Activated CD4-positive, alpha-beta T cell treated with anti-CD3 and anti-CD28 coated beads, Interleukin-2, amount 50 U/mL, for 48 hours (primary cell): Measurements from ENCODE around the gene TARBP2.

Experiments used
- DNase-seq, 2 experiments: peaks; one replicate each; pipeline ENCODE4 v3.0.0-alpha.2; 2020

TARBP2 gene, protein sequence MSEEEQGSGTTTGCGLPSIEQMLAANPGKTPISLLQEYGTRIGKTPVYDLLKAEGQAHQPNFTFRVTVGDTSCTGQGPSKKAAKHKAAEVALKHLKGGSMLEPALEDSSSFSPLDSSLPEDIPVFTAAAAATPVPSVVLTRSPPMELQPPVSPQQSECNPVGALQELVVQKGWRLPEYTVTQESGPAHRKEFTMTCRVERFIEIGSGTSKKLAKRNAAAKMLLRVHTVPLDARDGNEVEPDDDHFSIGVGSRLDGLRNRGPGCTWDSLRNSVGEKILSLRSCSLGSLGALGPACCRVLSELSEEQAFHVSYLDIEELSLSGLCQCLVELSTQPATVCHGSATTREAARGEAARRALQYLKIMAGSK

DNA sequence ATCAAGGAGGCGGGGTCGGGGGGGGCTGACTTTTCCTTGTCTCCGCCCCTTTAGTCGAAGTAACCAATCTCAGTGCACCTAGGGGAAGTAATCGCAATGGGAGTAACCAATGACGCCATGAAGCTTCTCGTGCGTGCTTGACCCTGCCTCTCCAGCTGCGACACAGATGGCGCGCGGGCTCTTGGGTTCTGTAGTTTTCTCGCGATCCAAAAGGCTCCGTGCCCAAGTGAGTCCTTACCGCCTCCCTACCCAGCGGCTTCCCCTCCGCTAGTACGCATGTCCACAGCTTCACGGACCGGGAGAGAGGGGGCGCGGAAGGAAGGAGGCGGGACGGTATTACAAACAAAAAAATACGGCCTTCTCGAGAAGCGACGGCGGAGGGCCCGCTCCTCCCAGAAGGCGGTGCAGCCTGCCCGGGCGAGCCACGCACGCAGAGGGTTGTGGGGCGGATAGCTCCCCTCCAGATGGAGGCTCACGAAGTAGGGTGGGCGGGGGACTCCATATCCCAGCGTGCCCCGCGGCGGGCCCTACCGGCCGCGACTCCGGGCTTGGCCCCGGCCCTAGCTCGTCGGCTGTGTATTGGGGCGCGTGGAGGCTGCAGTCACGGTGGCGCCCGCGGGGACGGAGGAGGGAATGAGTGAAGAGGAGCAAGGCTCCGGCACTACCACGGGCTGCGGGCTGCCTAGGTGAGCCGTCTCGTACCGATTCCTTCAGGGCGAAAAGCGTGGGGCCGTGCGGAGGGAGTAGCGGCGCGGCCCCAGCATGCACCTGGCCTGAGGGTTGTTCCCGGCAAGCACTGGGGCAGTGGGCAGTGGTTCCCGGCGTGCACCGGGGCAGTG lies at the start of gene TARBP2:
Gene TARBP2, plus strand, starts transcription at position 508 of the 839 bp plus-strand sequence. Its CDS starts 126 bp downstream, at position 634.
- DNase-seq = peak; percentile 94 to 95

DNA sequence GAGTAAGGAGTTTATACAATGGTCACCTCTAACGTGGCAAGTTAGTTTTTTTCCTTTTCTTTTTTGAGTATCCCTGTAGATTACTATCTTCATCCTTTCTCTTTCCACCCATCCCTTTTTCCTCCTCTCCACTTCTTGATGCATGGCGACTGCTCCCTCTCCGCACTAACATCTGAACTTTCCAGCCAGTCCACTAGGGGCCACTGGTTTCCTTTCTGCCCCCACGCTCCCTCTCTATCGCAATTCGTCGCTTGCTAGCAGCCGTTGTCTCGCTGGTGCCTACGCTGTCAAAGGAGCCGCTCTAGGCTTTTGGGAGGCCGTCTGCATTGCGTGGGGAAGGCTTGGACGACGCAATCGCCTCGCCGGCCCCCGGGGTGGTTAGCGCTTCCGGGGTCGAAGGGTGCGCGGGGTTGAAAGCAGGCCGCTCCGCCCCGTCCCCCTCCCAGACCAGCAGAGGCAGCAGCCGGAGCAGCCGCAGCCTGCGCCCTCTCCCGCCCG lies 49.4 kb upstream of the TARBP2 start, which contains the start of gene PCBP2:
Gene PCBP2, plus strand, starts transcription at position 442 of the 498 bp plus-strand sequence. CDS start 2,699 bp downstream, outside the sequence.
- DNase-seq = peak; percentile 96 to 97

DNA sequence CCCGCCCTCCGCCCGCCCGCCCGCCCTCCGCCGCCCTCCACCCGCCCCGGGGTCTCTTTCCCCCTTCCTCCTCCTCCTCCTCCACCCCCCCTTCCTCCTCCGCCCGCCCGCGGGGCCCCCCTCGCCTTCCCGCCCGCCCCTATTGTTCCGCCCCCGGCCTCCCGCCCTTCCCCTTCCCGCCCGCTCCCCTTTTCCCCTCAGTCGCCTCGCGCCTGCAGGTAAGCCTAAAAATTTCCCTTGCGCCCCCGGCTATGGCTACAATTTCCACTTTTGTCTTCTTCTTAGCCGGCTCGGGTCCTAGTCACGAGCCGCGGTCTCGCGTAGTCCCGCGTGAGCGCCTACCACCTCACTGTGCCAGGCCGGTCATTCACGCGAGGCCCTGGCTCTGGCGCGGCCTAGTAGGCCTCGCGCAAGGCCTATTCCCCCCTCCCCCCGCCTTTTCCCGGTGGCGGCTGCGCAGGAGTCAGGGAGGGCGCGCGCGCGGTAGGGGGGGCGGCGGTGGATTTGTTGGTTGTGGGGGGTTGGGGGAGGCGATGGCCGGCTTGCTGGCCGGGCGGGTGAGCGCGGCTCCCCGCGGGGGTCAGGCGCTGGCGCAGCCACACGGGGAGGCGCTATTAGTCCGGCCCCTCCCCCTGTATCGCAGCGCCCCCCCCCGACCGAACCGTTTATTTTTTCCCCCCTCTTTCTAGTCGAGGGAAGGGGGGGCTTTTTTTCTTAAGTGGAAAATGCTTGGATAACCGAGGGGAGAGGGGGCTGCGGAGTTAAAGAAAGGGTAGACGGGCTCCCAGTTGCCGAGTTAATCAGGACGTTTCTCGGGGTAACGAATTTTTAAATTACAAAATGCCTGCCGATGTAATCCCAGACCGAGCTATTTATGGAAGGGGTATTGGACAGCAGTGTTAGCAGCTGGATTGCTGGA lies 48.7 kb upstream of the TARBP2 start:
- peak; percentile 71 to 72 for DNase-seq

DNA sequence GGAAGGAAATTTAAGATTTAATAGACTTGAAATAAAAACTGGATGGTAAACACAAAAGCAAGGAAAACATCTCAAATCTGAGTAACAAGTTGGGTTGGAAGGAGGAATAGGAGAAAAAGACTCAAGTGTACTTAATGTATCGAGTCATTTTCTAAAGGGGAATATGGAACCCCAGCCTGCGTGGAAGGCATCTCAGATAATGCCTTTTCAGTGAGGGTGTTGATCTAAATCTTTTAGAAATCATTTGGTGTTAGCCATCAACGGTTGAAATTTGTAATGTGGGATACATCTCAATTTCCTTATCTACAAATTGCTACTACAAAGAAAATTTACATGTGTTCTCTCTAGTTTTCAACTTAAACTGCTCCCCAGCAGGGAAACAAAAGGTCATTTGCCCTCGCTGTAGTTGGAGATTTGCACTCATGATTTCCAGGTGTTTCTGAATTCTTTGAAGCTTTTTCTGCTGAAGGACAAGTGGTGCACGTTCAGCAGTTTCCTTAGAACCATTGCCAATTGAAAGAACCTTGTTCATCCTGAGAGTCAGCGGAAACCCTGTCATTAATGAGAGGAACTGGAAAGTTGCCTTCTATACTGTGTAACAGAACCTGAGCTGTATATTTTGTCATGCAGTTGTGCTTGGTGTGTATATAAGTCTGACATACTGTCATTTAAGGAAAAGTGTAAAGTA lies 47.0 kb upstream of the TARBP2 start:
- DNase-seq = no peak

DNA sequence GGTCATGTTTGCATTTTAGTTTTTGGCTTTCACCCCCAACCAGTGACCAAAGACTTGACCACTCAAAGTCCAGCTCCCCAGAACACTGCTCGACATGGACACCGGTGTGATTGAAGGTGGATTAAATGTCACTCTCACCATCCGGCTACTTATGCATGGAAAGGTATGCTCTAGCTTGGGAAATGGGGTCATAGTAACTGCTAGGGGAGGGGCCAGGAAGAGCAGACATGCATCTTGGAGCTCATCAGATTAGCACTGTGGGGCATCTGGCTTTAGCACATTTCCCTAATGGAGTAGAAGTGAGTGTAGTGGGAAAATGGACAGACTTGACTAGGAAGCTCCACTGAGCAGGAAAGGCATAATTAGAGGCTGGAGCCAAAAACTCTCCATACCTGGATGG lies 46.4 kb upstream of the TARBP2 start:
- no peak for DNase-seq

DNA sequence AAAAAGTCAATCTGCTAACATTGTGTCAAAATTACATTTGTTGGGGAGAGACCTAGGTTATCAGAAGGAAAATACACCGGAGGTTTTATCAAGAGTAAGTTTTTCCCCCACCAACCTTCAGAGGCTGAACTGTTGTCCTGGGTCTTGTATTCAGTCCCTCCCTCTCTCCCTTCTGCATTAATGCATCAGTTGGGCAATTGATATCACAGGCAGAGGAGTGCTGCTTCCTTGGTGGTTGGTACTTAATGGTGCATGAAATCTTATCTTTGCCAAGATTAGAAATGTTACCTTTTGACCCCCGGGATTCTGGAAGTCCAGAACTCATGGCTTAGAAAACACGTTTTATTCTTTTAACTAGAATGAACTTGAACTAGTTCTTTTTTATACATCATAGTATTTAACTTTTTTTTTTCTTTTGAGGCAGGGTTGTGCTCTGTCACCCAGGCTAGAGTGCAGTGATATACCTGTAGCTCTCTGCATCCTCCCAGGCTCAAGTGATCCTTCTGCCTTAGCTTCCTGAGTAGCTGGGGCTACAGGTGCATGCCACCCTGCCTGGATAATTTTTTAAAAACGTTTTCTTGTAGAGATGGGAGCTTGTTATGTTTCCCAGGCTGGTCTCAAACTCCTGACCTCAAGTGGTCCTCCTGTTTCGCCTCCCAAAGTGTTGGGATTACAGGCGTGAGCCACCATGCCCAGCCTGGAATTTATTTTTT lies 44.3 kb upstream of the TARBP2 start:
- no peak for DNase-seq

DNA sequence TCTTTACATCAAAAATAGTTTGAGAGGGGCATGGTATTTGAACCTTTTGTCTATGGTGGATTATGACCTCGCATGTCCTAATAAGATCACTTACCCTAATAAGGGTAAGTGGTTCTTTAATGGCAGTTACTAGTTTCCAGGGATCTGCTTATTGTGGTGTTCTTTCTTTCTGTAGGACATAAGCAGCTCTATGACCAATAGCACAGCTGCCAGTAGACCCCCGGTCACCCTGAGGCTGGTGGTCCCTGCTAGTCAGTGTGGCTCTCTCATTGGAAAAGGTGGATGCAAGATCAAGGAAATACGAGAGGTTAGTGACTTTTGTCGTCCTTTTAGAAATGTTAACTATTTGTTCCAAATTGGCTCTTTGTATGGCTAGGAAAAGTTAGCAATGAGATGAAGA lies 42.0 kb upstream of the TARBP2 start:
- DNase-seq = no peak

DNA sequence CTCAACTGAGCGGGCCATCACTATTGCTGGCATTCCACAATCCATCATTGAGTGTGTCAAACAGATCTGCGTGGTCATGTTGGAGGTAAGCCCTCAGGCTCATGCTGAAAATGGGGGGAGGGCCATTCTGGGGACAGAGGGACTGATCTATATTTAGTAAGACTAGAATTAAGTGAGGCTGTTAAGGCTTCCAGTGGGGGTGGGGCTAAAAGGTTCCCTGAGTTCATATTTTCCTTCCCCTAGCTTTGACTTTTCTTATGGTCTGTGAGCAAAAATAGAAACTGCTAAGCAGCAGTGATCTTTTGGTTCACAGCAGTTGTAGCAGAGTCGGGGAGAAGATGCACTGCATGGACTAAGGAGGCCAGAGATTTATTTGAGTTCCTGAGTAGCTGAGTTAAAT lies 40.0 kb upstream of the TARBP2 start:
- no peak for DNase-seq

DNA sequence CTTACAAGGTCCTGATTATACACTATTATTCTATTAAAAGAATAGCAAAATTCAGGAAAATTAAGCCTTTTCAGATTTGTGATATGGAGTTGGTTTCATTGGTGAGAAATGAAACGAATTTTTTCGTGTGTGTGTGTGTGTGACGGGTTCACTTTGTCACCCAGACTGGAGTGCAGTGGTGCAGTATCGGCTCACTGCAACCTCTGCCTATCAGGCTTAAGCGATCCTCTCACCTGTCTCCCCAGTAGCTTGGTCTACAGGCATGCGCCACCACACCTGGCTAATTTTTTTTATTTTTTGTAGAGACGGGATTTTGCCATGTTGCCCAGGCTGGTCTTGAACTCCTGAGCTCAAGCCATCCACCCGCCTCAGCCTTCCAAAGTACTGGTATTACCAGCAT lies 39.5 kb upstream of the TARBP2 start:
- DNase-seq = no peak

DNA sequence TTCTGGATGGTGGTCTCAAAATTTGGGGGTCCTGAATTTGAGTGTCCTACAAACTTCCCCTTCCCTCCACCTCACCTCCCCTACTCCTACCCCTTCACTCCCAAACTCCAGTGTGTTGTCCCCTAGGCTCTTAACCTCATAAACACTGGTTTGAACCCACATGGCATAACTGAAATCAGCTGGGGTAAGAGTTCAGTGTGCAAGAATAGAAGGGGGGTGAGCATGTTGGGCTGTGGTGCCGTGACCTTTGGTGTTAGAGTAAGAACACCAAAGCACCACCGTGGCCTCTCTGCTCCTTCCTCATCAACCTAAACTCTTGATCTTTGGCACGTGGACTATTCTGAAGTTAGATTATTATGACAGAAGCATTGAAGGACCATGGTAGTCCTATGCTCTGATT lies 38.1 kb upstream of the TARBP2 start:
- no peak for DNase-seq

DNA sequence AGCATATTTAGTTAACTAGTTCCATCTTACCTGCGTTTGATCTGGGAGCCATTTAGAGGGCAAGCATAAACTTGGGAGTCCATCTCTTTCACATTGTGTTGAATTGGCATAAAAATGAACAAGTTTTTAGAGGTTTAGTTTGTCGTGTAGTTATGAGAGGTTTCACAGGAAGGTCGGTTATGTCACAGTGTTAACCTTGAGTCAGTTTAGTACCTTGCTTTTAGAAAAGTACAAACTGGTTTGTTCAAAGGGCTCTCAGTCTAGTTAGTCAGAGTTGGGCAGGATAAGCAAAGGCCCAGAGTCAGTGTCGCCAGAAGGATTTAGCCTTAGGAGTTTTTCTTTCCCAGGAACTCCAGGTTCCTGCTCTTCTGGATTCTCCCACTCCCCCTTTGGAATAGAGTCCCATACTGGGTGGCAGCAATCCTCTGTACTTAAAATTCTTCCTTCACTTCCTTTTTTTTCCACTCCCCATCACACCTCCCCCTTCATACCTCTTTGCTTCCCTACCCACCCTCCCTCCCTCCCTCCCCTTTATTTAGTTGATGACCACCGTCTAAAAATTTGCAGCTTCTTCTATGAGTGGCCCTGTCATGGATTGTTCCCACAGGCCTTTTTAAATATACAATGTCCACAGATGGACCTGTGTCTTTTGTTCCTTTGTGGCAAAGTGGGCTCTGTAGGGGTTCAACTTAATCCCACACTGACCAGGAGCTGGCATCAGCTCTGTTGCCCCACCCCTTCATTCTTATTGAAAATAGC lies 37.1 kb upstream of the TARBP2 start:
- DNase-seq = no peak

DNA sequence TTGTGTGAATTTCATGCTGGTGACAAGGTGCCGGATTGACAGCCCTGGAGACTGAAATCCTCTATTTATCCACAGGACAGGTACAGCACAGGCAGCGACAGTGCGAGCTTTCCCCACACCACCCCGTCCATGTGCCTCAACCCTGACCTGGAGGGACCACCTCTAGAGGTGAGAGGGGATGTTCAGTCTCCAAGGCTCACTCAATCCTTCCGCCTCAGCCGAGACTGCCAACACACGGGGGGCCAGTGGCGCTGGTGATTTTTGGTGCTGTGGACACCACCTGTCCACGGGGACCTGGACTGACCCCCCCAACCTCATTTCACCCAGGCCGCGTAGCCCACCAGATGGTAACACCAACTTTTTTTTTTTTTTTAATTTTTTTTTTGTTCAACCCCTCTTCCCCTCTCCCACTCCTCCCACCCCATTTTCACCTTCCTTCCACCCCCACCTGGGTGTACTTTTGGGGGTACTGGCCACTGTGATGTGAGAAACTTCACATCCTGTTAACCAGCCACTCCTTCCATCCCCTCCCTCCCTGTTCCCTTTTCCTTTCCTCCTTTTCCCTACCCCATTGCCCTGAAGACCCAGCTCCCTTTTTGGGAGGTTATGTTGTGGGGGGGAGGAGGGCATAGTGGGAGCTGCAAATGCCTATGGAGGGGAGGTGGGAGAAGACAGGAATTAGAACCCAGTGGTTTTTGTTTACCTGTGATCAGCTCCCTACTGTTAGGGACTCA lies 36.2 kb upstream of the TARBP2 start:
- no peak for DNase-seq

DNA sequence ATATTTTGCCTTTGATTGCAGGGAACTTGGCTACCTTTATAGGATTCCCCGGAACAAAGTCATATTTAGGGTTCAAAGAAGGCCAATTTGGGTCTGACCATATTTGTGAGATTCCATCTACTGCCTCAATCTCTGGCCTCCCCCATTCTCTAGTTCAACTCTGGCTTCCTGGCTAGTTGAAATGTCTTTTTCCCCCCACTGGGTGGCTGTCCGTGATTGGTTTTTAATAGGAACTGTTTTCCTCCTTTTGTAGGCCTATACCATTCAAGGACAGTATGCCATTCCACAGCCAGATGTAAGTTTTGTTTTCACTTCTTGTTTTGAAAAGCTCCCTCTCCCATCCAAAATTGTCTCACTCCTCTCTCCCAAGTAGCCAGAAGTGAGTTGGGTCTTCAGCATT lies 35.4 kb upstream of the TARBP2 start:
- no peak for DNase-seq

DNA sequence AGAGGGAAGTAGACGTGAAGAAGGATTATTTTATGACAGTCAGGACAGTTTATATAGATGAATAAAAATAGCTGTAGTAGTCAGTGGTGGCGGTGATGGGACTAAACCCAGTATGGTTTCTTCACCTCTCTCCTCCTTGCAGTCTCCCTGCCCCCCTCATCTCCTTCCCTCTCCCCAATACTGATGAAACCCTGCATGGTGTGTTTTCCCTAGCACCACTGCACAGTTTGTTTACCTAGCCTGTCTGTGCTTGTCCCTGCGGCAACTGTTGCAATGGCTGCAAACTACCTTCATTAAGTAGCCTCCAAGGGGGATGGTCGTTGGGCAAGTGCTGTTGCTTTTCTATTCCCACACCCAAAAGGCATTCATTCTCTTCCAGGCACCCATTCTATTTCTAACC lies 34.4 kb upstream of the TARBP2 start:
- DNase-seq = no peak

DNA sequence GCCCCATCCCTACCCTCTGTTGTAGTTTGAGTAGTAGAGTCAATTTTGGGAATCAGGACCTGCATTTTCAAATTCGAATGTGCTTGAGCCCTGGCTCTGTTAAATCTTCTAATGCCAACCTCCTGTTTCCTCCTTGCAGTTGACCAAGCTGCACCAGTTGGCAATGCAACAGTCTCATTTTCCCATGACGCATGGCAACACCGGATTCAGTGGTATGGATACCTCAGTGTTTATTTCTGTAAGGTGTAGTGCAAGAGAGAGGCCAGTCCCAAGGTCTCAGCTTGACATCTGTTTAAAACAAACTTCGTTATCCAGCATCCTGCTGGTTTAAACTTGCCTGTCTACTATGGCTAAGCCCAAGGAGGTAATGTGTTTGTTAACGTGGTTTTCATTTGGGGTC lies 34.0 kb upstream of the TARBP2 start:
- no peak for DNase-seq

DNA sequence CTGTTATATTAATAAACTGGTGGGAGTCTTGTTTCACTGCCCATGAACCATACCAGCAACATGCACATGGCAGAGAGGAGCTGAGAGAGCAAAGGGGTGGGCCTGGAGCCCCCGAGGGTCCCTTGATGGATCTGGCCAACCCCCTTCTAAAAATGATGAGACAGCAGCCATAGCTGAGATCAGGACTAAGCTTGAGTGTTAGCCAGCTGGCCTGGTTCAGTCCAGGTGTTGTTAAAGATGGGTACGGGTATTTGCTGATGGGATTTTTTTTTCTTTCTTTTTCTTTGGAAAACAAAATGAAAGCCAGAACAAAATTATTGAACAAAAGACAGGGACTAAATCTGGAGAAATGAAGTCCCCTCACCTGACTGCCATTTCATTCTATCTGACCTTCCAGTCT lies 33.2 kb upstream of the TARBP2 start:
- no peak for DNase-seq

DNA sequence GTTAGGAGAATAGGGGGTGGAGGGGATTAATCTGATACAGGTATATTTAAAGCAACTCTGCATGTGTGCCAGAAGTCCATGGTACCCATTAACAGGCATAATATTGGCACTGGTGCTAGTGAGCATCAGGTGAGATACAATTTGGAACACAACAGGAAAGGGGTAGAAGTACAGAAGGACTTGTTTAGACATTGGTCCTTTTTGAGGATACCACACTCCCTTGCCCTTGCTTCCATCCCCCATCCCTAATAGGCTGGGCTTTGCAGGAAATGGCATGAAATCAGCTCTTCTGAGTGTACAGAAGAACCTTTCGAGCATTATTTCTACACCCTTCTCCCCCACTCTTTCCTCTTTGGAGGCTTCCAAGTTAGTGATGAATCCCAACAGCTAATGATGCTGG lies 32.8 kb upstream of the TARBP2 start:
- DNase-seq = no peak

DNA sequence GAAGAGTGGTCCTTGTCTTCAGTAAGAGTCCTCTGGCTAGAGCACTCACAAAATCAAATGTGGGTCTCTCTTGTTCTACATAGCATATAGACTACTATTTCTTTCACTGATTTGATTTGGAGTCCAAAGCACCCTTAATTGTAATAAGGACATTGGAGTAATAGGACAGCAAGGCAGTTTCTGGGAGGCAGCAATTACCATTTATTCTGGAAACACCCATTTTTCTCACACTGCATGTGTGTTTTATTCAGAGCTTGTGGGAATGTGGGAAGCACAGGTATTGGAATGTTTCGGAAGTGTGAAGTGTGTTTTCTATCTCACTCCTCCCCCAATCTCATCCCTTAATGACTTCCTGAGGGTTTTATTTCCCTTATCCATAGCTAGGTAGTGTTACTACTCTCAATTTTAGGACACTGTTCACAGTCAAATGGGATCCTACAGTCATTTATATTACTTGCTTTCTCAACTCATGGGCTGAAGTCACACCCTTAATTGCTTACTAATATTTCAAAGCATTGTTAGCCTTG lies 29.0 kb upstream of the TARBP2 start:
- DNase-seq = no peak

DNA sequence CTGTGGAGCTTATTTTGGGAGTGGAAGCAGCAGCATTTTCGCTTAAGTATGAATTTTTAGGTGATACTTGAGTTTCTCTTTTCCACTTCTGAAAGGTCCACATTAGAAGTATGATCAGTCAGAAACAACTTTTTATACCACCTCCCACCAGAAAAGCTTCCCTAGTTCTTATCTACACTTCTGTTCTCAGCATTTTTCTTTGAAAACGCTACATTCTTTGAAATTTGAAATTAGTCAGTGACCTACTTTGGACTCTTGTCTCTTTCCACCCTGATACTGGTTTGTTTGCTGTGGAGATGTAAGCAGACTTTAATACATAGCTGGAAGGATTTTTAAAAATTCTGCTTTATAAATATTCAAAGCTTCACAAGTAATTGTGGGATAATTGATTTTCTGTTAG lies 27.0 kb upstream of the TARBP2 start:
- DNase-seq = no peak

DNA sequence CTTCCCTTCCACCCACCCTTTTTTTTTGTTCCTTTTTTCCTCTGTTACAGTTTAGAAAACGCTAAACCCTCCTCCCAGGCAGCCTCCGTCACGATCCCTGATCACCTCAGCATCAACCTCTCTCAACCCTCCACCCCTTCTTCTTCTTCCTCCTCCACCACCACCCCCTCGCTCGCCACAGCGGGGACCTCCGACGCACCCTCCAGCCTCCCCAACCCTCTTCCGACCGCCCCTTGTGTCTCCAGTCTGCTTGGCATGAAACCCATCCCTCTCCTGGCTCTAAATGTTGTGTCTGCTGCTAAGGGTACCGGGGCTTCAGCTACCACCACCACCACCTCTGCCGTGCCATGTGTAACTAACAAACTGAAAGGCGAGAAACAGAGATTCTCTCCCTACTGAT lies 26.3 kb upstream of the TARBP2 start:
- DNase-seq = no peak
